ENCODE results near the gene TEX52. TPM values are rescaled to one million over a fixed set of nuclear protein-coding genes. Genes with fewer than 3 reads are reported as not detected.

The TEX52 gene
- total and polyA plus RNA-seq, 2 of the 13 experiments (the other 11 are each of a cell fraction or from before 2014, with no cell fraction given), result 0.05 TPM; not detected in 1

DNA sequence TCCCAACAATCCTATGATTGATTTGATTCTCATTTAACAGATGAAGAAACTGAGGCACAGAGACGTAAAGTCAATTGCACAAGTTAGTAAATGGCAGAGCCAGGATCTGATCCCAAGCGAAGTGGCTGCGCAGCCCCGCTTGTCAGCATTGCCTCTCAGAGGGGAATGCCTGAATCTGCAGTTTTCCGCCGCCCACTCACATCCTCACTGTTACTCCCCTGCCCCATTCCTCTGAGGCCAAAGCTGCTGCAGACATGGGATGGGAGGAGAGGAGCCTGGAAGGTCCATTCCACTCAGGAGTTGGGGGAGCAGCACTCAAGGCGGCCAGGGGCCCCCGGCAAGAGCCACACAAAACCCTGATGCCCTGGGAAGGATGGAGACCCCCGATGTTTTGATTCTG, 23.0 kb downstream of the TEX52 start:
- no peaks in the 10 kb centered on the region for H3K9me3 ChIP-seq (ENCODE audit: low read length)
- no peak overlapping the region for H3K4me2 ChIP-seq (ENCODE audit: low read depth, low read length)
- no peak overlapping the region for H3K4me3 ChIP-seq (replicated peaks in 1 of 3; ENCODE audit: insufficient read depth in 1 of 3, low read depth in 2 of 3, low read length in 3 of 3)
- no peak for DNase-seq (ENCODE audit: low spot score)
- no peak for FAIRE-seq
- CTCF ChIA-PET (ENCODE audit: low intra/inter-chr PET ratio, low total read pairs), result no interaction called here
- no peaks in the 10 kb centered on the region for H3K4me1 ChIP-seq (ENCODE audit: insufficient read depth, low read length)
- POLR2A ChIA-PET, result interaction anchor here (0.6 kb wide), 2 partner anchors 16 to 67 kb away, joined by 3 read pairs; no protein-coding TSS in a partner anchor
- 91% methylated on average over 9 of the region's 9 CpGs for WGBS (ENCODE audit: low lambda C conversion rate)
- BruUV-seq (replicated peaks), result no TSS peak
- H3K36me3 ChIP-seq (replicated peaks in 1 of 2; ENCODE audit: control insufficient read depth in 1 of 2, insufficient read depth in 2 of 2, low read length in 2 of 2), result no peaks in the 10 kb centered on the region; a peak in 2 of 5 replicates
- no peak for ATAC-seq
- no peaks in the 10 kb centered on the region for H4K20me1 ChIP-seq (ENCODE audit: insufficient read depth, low read length)
- TF ChIP-seq ZNF552 (CRISPR knock-in tag; IDR thresholded peaks at IDR 0.05; ENCODE audit: borderline replicate concordance), result no peak
- TF ChIP-seq, protein P1, sequence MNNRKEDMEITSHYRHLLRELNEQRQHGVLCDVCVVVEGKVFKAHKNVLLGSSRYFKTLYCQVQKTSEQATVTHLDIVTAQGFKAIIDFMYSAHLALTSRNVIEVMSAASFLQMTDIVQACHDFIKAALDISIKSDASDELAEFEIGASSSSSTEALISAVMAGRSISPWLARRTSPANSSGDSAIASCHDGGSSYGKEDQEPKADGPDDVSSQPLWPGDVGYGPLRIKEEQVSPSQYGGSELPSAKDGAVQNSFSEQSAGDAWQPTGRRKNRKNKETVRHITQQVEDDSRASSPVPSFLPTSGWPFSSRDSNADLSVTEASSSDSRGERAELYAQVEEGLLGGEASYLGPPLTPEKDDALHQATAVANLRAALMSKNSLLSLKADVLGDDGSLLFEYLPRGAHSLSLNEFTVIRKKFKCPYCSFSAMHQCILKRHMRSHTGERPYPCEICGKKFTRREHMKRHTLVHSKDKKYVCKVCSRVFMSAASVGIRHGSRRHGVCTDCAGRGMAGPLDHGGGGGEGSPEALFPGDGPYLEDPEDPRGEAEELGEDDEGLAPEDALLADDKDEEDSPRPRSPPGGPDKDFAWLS (CRISPR knock-in tag; IDR thresholded peaks at IDR 0.05; ENCODE audit: borderline replicate concordance), result no peak
- TF ChIP-seq FOXA3 (CRISPR knock-in tag; IDR thresholded peaks at IDR 0.05), result no peak
- TF ChIP-seq PAX8 (CRISPR knock-in tag; IDR thresholded peaks at IDR 0.05; ENCODE audit: borderline replicate concordance), result no peak
- no peak for TF ChIP-seq JUND (CRISPR knock-in tag; IDR thresholded peaks at IDR 0.05)
- no peak for TF ChIP-seq FOSL2 (CRISPR knock-in tag; IDR thresholded peaks at IDR 0.05)
- TF ChIP-seq, protein P2, sequence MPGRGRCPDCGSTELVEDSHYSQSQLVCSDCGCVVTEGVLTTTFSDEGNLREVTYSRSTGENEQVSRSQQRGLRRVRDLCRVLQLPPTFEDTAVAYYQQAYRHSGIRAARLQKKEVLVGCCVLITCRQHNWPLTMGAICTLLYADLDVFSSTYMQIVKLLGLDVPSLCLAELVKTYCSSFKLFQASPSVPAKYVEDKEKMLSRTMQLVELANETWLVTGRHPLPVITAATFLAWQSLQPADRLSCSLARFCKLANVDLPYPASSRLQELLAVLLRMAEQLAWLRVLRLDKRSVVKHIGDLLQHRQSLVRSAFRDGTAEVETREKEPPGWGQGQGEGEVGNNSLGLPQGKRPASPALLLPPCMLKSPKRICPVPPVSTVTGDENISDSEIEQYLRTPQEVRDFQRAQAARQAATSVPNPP (CRISPR knock-in tag; IDR thresholded peaks at IDR 0.05), result no peak
- no peak for TF ChIP-seq ZNF616 (CRISPR knock-in tag; IDR thresholded peaks at IDR 0.05; ENCODE audit: low read depth)
- TF ChIP-seq ZNF225 (CRISPR knock-in tag; IDR thresholded peaks at IDR 0.05), result no peak
- TF ChIP-seq ZBTB42 (CRISPR knock-in tag; IDR thresholded peaks at IDR 0.05), result no peak
- no peak for TF ChIP-seq ZNF20 (CRISPR knock-in tag; IDR thresholded peaks at IDR 0.05)
- TF ChIP-seq, protein P3, sequence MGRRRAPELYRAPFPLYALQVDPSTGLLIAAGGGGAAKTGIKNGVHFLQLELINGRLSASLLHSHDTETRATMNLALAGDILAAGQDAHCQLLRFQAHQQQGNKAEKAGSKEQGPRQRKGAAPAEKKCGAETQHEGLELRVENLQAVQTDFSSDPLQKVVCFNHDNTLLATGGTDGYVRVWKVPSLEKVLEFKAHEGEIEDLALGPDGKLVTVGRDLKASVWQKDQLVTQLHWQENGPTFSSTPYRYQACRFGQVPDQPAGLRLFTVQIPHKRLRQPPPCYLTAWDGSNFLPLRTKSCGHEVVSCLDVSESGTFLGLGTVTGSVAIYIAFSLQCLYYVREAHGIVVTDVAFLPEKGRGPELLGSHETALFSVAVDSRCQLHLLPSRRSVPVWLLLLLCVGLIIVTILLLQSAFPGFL (CRISPR knock-in tag; IDR thresholded peaks at IDR 0.05), result no peak
- no peak overlapping the region for H3K27ac ChIP-seq (ENCODE audit: extremely low read length, insufficient read depth, low read length)
- in situ Hi-C loops (cut with HindIII; ENCODE audit: extremely low pct_ligation_motif_present, low pct_unique_long_range_greater_than_20kb), result no loop called here
- no peaks in the 10 kb centered on the region for H3K79me2 ChIP-seq (ENCODE audit: insufficient read depth, low read length)
- intact Hi-C loops (cut with micrococcal nuclease; ENCODE audit: unreplicated experiment), result no loop called here
- no peaks in the 10 kb centered on the region for H3K27me3 ChIP-seq (ENCODE audit: control insufficient read depth in 1 of 2, insufficient read depth in 2 of 2, low read length in 2 of 2)
- no peak overlapping the region for H3K9ac ChIP-seq (ENCODE audit: insufficient read depth, low read depth, low read length)
- no peak overlapping the region for H2AFZ ChIP-seq (ENCODE audit: low read length)

Data from HepG2 (cell line).